ENCODE data around the gene HADHA. TPM values are rescaled to one million over a fixed set of nuclear protein-coding genes. Genes with fewer than 3 reads are reported as not detected.

The HADHA gene
- total RNA-seq, 1 donor from 2014 or later: 120 TPM

GRCh38 chr2:26203906-26204305 is 40.5 kb downstream of the HADHA start:
- Mint-ChIP-seq H3K27me3 (ENCODE audit: insufficient read depth, low read depth) (no peaks in the 10 kb centered on the region), H3K36me3 (peaks cover 23% of the 10 kb centered on the region), H3K9me3 (no peaks in the 10 kb centered on the region), H3K27ac (no peak overlapping the region), H3K4me1 (peaks cover 9% of the 10 kb centered on the region), H3K4me3 (no peak overlapping the region)
- Histone ChIP-seq H3K4me3 (no peak overlapping the region), H3K27ac (no peak overlapping the region), H2AFZ (replicated peaks) (no peak overlapping the region), H3K79me2 (ENCODE audit: low read depth) (no peaks in the 10 kb centered on the region), H3K4me2 (no peak overlapping the region), H3K9me3 (ENCODE audit: low read depth) (no peaks in the 10 kb centered on the region), H3K27me3 (no peaks in the 10 kb centered on the region), H4K20me1 (ENCODE audit: low read depth) (no peaks in the 10 kb centered on the region), H3F3A (ENCODE audit: low read depth) (no peaks in the 10 kb centered on the region), H3K4me1 (peaks cover 16% of the 10 kb centered on the region), H3K9ac (no peak overlapping the region), H3K36me3 (no peaks in the 10 kb centered on the region)
- TF ChIP-seq EZH2 (IDR thresholded peaks at IDR 0.05) (no peak), CTCF (IDR thresholded peaks at IDR 0.05) (no peak), EZH2phosphoT487 (IDR thresholded peaks at IDR 0.05) (no peak)
- peak; percentile 25 for DNase-seq (ENCODE audit: low spot score)

GRCh38 chr2:26202981-26203490 is 41.4 kb downstream of the HADHA start:
- Mint-ChIP-seq H3K4me3 (no peak overlapping the region), H3K9me3 (no peaks in the 10 kb centered on the region), H3K4me1 (peaks cover 10% of the 10 kb centered on the region), H3K27me3 (ENCODE audit: insufficient read depth, low read depth) (no peaks in the 10 kb centered on the region), H3K27ac (peak overlapping the region; percentile 51), H3K36me3 (peaks cover 28% of the 10 kb centered on the region)
- no peak for DNase-seq (ENCODE audit: low spot score)
- no peak for TF ChIP-seq EZH2phosphoT487 (IDR thresholded peaks at IDR 0.05)
- H4K20me1 ChIP-seq (ENCODE audit: low read depth): no peaks in the 10 kb centered on the region
- no peaks in the 10 kb centered on the region for H3K79me2 ChIP-seq (ENCODE audit: low read depth)
- no peak overlapping the region for H2AFZ ChIP-seq (replicated peaks)
- no peak overlapping the region for H3K4me3 ChIP-seq
- H3K36me3 ChIP-seq: no peaks in the 10 kb centered on the region
- H3K4me1 ChIP-seq: peaks cover 16% of the 10 kb centered on the region
- no peaks in the 10 kb centered on the region for H3F3A ChIP-seq (ENCODE audit: low read depth)
- no peak overlapping the region for H3K9ac ChIP-seq
- no peaks in the 10 kb centered on the region for H3K9me3 ChIP-seq (ENCODE audit: low read depth)
- no peak overlapping the region for H3K27ac ChIP-seq
- no peaks in the 10 kb centered on the region for H3K27me3 ChIP-seq
- H3K4me2 ChIP-seq: no peak overlapping the region

- H4K20me1 ChIP-seq (ENCODE audit: low read depth): no peaks in the 10 kb centered on the region
- H3K27me3 ChIP-seq: no peaks in the 10 kb centered on the region
- no peak overlapping the region for H3K27ac ChIP-seq
- H2AFZ ChIP-seq (replicated peaks): no peak overlapping the region
- TF ChIP-seq EZH2 (IDR thresholded peaks at IDR 0.05): no peak
- TF ChIP-seq CTCF (IDR thresholded peaks at IDR 0.05): no peak
- TF ChIP-seq EZH2phosphoT487 (IDR thresholded peaks at IDR 0.05): no peak
- no peak overlapping the region for H3K4me3 Mint-ChIP-seq
- no peak overlapping the region for H3K4me3 ChIP-seq
- no peaks in the 10 kb centered on the region for H3K36me3 ChIP-seq
- no peak overlapping the region for H3K4me2 ChIP-seq
- H3K9ac ChIP-seq: no peak overlapping the region
- peaks cover 37% of the 10 kb centered on the region for H3K36me3 Mint-ChIP-seq
- H3K79me2 ChIP-seq (ENCODE audit: low read depth): no peaks in the 10 kb centered on the region
- H3K4me1 ChIP-seq: peaks cover 2% of the 10 kb centered on the region
- no peak overlapping the region for H3K27ac Mint-ChIP-seq
- no peaks in the 10 kb centered on the region for H3F3A ChIP-seq (ENCODE audit: low read depth)
- DNase-seq (ENCODE audit: low spot score): no peak
- H3K9me3 Mint-ChIP-seq: no peaks in the 10 kb centered on the region
- peaks cover 7% of the 10 kb centered on the region for H3K4me1 Mint-ChIP-seq
- no peaks in the 10 kb centered on the region for H3K27me3 Mint-ChIP-seq (ENCODE audit: insufficient read depth, low read depth)
- H3K9me3 ChIP-seq (ENCODE audit: low read depth): no peaks in the 10 kb centered on the region
Observed at GRCh38 chr2:26197516-26197915, 46.9 kb downstream of the HADHA start.

- Histone ChIP-seq H3F3A (ENCODE audit: low read depth) (no peaks in the 10 kb centered on the region), H3K9me3 (ENCODE audit: low read depth) (no peaks in the 10 kb centered on the region), H3K36me3 (no peaks in the 10 kb centered on the region), H3K79me2 (ENCODE audit: low read depth) (no peaks in the 10 kb centered on the region), H3K27me3 (no peaks in the 10 kb centered on the region), H2AFZ (replicated peaks) (no peak overlapping the region), H3K4me2 (no peak overlapping the region), H3K9ac (no peak overlapping the region), H3K27ac (no peak overlapping the region), H4K20me1 (ENCODE audit: low read depth) (no peaks in the 10 kb centered on the region), H3K4me3 (no peak overlapping the region), H3K4me1 (no peaks in the 10 kb centered on the region)
- Mint-ChIP-seq H3K27me3 (ENCODE audit: insufficient read depth, low read depth) (peaks cover 1% of the 10 kb centered on the region), H3K36me3 (peaks cover 33% of the 10 kb centered on the region), H3K4me3 (no peak overlapping the region), H3K27ac (no peak overlapping the region), H3K4me1 (peaks cover 2% of the 10 kb centered on the region), H3K9me3 (no peaks in the 10 kb centered on the region)
- no peak for DNase-seq (ENCODE audit: low spot score)
- no peak for TF ChIP-seq EZH2 (IDR thresholded peaks at IDR 0.05)
- no peak for TF ChIP-seq EZH2phosphoT487 (IDR thresholded peaks at IDR 0.05)
- no peak for TF ChIP-seq CTCF (IDR thresholded peaks at IDR 0.05)
Observed at GRCh38 chr2:26196683-26197418, 47.6 kb downstream of the HADHA start.
